Prostate gland (tissue), 2 donors: ENCODE results near the gene BCKDK. TPM values are rescaled to one million over a fixed set of nuclear protein-coding genes. Genes with fewer than 3 reads are reported as not detected.

Experiments used
- DNase-seq: peaks from one replicate; pipeline ENCODE4 v3.0.0-alpha.2; 2019; ENCODE audit warnings: low spot score
- H3K27ac ChIP-seq, 2 donors: fragments of 200-600 bp; sonication (generic); 2 replicates each; pipeline ENCODE4 v1.5.1; 2017 to 2019
- H3K27me3 ChIP-seq: fragments of 200-600 bp; sonication (generic); replicated peaks from 2 replicates; pipeline ENCODE4 v1.5.1; 2019; ENCODE audit not compliant: insufficient read depth
- H3K36me3 ChIP-seq, 2 donors: fragments of 200-600 bp; sonication (generic); 1 replicate in 1 of 2; 2 replicates in 1 of 2; pipeline versions ENCODE4 v1.5.1 to v1.8.1; 2017 to 2019
- H3K4me1 ChIP-seq: fragments of 200-600 bp; sonication (generic); replicated peaks from 2 replicates; pipeline ENCODE4 v1.5.1; 2019
- H3K4me3 ChIP-seq, 2 donors: fragments of 200-600 bp; sonication (generic); 2 replicates each; pipeline ENCODE4 v1.5.1; 2017 to 2019
- H3K9me3 ChIP-seq: fragments of 200-600 bp; sonication (generic); 2 replicates; pipeline ENCODE4 v1.5.1; 2017
- CTCF ChIP-seq, 4 experiments: fragments of 200-600 bp in 2 of 4; fragments of 450-650 bp in 2 of 4; sonication (generic) in 2 of 4; IDR thresholded peaks; 1 replicate in 3 of 4; 2 replicates in 1 of 4; pipeline ENCODE4 v1.5.1; 2016 to 2019; ENCODE audit warnings: antibody characterized with exemption in 4 of 4, mild to moderate bottlenecking in 2 of 4, moderate library complexity in 2 of 4
- POLR2A ChIP-seq: fragments of 450-650 bp; IDR thresholded peaks from one replicate; pipeline ENCODE4 v1.6.1; 2016; ENCODE audit warnings: antibody characterized with exemption, mild to moderate bottlenecking
- POLR2AphosphoS5 ChIP-seq: sonication (generic); formaldehyde crosslinking; IDR thresholded peaks from one replicate; pipeline ENCODE4 v1.6.1; 2017; ENCODE audit warnings: antibody characterized with exemption
- WGBS: methylation state at CpG from one replicate; pipeline ENCODE4 v1.1.5; 2018; 5-methylcytosine and 5-hydroxymethylcytosine counted together
- intact Hi-C: fragments of 100-400 bp; cut with DNase I; formaldehyde crosslinking; loops from one replicate; pipeline ENCODE4 v1.14.2; 2022
- total RNA-seq, 2 donors: library from RNA; depleted of rRNA; stranded (reverse); fragments of >200 nt; gene quantifications; one replicate each; pipeline ENCODE4 v1.1.0, GENCODE V29; 2016

BCKDK gene
- total RNA-seq, 2 donors from 2014 or later = 78.5 to 80.6 TPM

GRCh38 chr16:31087971-31088370 is 20.2 kb upstream of the BCKDK start:
- 79% methylated on average over 5 of the region's 5 CpGs for WGBS
- H3K4me1 ChIP-seq = no peaks in the 10 kb centered on the region
- intact Hi-C loops = no loop called here

GRCh38 chr16:31088459-31089183 is 19.6 kb upstream of the BCKDK start, which contains the start of gene PRSS53:
Gene PRSS53, minus strand, starts transcription at chr16:31088943. Its CDS starts 134 bp downstream, at chr16:31088809.
- Histone ChIP-seq H3K27ac (peak within 1 kb of the TSS in 1 of 2 donors; percentile 18), H3K27me3 (no peaks in the 10 kb centered on the region), H3K9me3 (no peaks in the 10 kb centered on the region), H3K36me3 (peaks cover 0 to 8% of the 10 kb centered on the region in 2 donors), H3K4me3 (no peak within 1 kb of the TSS), H3K4me1 (no peaks in the 10 kb centered on the region)
- DNase-seq = no peak
- intact Hi-C loops = no loop called here
- 71% methylated on average over 15 of the region's 15 CpGs for WGBS
- TF ChIP-seq POLR2A = no peak
- no peak for TF ChIP-seq CTCF (IDR thresholded peaks at IDR 0.05)
- no peak for TF ChIP-seq POLR2AphosphoS5

More at GRCh38 chr16:31087971-31088370, 20.2 kb upstream of the BCKDK start:
- Histone ChIP-seq H3K27ac (peak overlapping the region in 1 of 2 donors; percentile 18), H3K27me3 (no peaks in the 10 kb centered on the region), H3K4me3 (no peak overlapping the region), H3K36me3 (peaks cover 0 to 8% of the 10 kb centered on the region in 2 donors), H3K9me3 (no peaks in the 10 kb centered on the region)
- no peak for DNase-seq
- TF ChIP-seq POLR2A = no peak
- no peak for TF ChIP-seq CTCF (IDR thresholded peaks at IDR 0.05)
- TF ChIP-seq POLR2AphosphoS5 = no peak

- intact Hi-C loops = no loop called here
- 97% methylated on average over 8 of the region's 8 CpGs for WGBS
- Histone ChIP-seq H3K9me3 (no peaks in the 10 kb centered on the region), H3K36me3 (peaks cover 0 to 6% of the 10 kb centered on the region in 2 donors), H3K27ac (no peak overlapping the region), H3K27me3 (no peaks in the 10 kb centered on the region), H3K4me3 (no peak overlapping the region), H3K4me1 (no peaks in the 10 kb centered on the region)
- no peak for TF ChIP-seq CTCF (IDR thresholded peaks at IDR 0.05)
- no peak for TF ChIP-seq POLR2A
- no peak for TF ChIP-seq POLR2AphosphoS5
- DNase-seq = no peak
Measured at GRCh38 chr16:31089199-31089598, 19.0 kb upstream of the BCKDK start.

GRCh38 chr16:31090540-31090939 is 17.6 kb upstream of the BCKDK start:
- Histone ChIP-seq H3K4me3 (no peak overlapping the region), H3K27ac (no peak overlapping the region), H3K27me3 (no peaks in the 10 kb centered on the region), H3K4me1 (no peaks in the 10 kb centered on the region), H3K9me3 (no peaks in the 10 kb centered on the region), H3K36me3 (peaks cover 0 to 3% of the 10 kb centered on the region in 2 donors)
- WGBS = 79% methylated on average over 2 of the region's 2 CpGs
- intact Hi-C loops = loop anchor here (5.0 to 10.0 kb wide), 2 partner anchors 52 to 106 kb away; partner anchors contain the start of gene HSD3B7
- TF ChIP-seq POLR2AphosphoS5 (no peak), CTCF (IDR thresholded peaks at IDR 0.05) (no peak), POLR2A (no peak)
- no peak for DNase-seq

- H3K4me3 ChIP-seq = no peak overlapping the region
- no peaks in the 10 kb centered on the region for H3K4me1 ChIP-seq
- 92% methylated on average over 5 of the region's 5 CpGs for WGBS
- no peak overlapping the region for H3K27ac ChIP-seq
- no peaks in the 10 kb centered on the region for H3K27me3 ChIP-seq
- peaks cover 0 to 3% of the 10 kb centered on the region in 2 donors for H3K36me3 ChIP-seq
- H3K9me3 ChIP-seq = no peaks in the 10 kb centered on the region
- TF ChIP-seq POLR2A (no peak), POLR2AphosphoS5 (no peak), CTCF (IDR thresholded peaks at IDR 0.05) (no peak)
- no peak for DNase-seq
- intact Hi-C loops = loop anchor here (5.0 to 10.0 kb wide), 2 partner anchors 50 to 108 kb away; partner anchors contain the start of gene HSD3B7
Measured at GRCh38 chr16:31092330-31092729, 15.9 kb upstream of the BCKDK start.
